ENCODE measurements around the gene ALG14. TPM values are rescaled to one million over a fixed set of nuclear protein-coding genes. Genes with fewer than 3 reads are reported as not detected.

The ALG14 gene
- total and polyA plus RNA-seq, 4 donors: 1.0 to 16.6 (median 1.9) TPM

DNA sequence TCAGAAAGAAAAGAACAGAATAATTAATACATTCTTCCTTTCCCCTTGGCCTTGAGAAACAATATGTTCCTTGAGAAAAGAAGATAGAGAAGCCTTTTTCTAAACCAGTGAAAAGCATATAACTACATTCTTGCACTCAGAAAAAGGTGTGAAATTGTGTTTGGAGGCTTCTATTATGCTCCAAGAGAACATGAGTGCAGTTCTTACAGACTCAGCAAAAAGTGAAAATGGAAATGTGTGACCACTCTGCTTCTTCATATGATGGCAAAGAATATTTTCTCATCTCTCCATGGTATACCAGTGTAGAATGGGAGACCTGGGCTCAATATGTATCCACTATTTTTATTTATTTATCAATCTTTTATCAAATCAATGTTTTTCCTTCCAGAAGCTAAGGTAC lies 43.2 kb downstream of the ALG14 start:
- DNase-seq (ENCODE audit: low spot score): no peak
- H3K9me3 ChIP-seq (ENCODE audit: control insufficient read depth in 4 of 4, low read length in 3 of 4): peaks cover 0 to 2% (median 0%) of the 10 kb centered on the region in 4 donors
- peaks cover 0 to 6% (median 4%) of the 10 kb centered on the region in 4 donors for H3K36me3 ChIP-seq (ENCODE audit: control insufficient read depth in 4 of 4, insufficient read depth in 3 of 4, low read depth in 1 of 4, low read length in 3 of 4)
- H3K4me3 ChIP-seq (ENCODE audit: low read depth in 1 of 3, low read length in 3 of 3): no peak overlapping the region
- no peaks in the 10 kb centered on the region for H3K4me1 ChIP-seq (ENCODE audit: control insufficient read depth in 4 of 4, insufficient read depth in 4 of 4, low read length in 3 of 4)
- no peaks in the 10 kb centered on the region for H3K27me3 ChIP-seq (ENCODE audit: control insufficient read depth in 4 of 4, insufficient read depth in 4 of 4, low read length in 3 of 4)
- no peak overlapping the region for H3K9ac ChIP-seq (ENCODE audit: low read depth in 1 of 2, low read length in 2 of 2)
- H3K27ac ChIP-seq (ENCODE audit: low read depth in 1 of 2, low read length in 2 of 2): no peak overlapping the region
- TF ChIP-seq RAD21 (IDR thresholded peaks at IDR 0.05) (no peak), FOXA1 (IDR thresholded peaks at IDR 0.05) (no peak), NR2F2 (IDR thresholded peaks at IDR 0.05) (no peak), HNF4A (conservative IDR thresholded peaks at IDR 0.05) (no peak), GABPA (IDR thresholded peaks at IDR 0.05 in 1 of 2, conservative IDR thresholded peaks at IDR 0.05 in 1 of 2) (no peak), REST (IDR thresholded peaks at IDR 0.05) (no peak), SP1 (IDR thresholded peaks at IDR 0.05) (no peak), CTCF (IDR thresholded peaks at IDR 0.05; ENCODE audit: low read depth, low read length, missing input control) (no peak), HNF4G (IDR thresholded peaks at IDR 0.05) (no peak)
- TF ChIP-seq, protein P1, sequence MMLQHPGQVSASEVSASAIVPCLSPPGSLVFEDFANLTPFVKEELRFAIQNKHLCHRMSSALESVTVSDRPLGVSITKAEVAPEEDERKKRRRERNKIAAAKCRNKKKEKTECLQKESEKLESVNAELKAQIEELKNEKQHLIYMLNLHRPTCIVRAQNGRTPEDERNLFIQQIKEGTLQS (IDR thresholded peaks at IDR 0.05): no peak

- TF ChIP-seq FOXA2 (IDR thresholded peaks at IDR 0.05): no peak
- no peak for TF ChIP-seq NR2F2 (IDR thresholded peaks at IDR 0.05)
- TF ChIP-seq GABPA (IDR thresholded peaks at IDR 0.05 in 1 of 2, conservative IDR thresholded peaks at IDR 0.05 in 1 of 2): no peak
- no peak for TF ChIP-seq YY1 (IDR thresholded peaks at IDR 0.05)
- no peak for TF ChIP-seq TAF1 (conservative IDR thresholded peaks at IDR 0.05)
- no peak for TF ChIP-seq JUND (IDR thresholded peaks at IDR 0.05)
- peaks cover 0 to 2% (median 0%) of the 10 kb centered on the region in 4 donors for H3K9me3 ChIP-seq (ENCODE audit: control insufficient read depth in 4 of 4, low read length in 3 of 4)
These were observed 43.8 kb downstream of the ALG14 start for GRCh38 chr1:95028954-95029353.

DNA sequence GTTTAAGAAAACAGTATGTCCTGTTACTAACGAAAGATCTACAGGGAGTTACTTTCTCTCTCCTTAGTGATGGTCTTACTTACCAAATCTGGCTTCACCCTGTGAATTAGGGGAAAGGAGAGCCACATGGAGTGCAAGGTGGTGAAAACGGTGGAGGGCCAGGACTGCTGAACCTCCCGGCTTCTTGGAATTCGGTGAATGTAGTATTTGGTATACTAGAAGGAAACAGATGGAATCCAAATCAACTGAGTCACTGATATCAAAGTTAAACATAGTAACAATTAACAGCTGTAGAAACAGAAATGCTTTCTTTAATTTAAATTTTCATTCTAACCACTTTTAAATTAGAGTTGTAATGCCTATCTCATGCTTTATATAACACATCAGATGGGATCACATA lies 45.7 kb downstream of the ALG14 start:
- Histone ChIP-seq H3K27ac (ENCODE audit: low read depth in 1 of 2, low read length in 2 of 2) (no peak overlapping the region), H3K36me3 (ENCODE audit: control insufficient read depth in 4 of 4, insufficient read depth in 3 of 4, low read depth in 1 of 4, low read length in 3 of 4) (peaks cover 0 to 6% (median 3%) of the 10 kb centered on the region in 4 donors), H3K27me3 (ENCODE audit: control insufficient read depth in 4 of 4, insufficient read depth in 4 of 4, low read length in 3 of 4) (no peaks in the 10 kb centered on the region), H3K9me3 (ENCODE audit: control insufficient read depth in 4 of 4, low read length in 3 of 4) (peaks cover 0 to 2% (median 0%) of the 10 kb centered on the region in 4 donors), H3K9ac (ENCODE audit: low read depth in 1 of 2, low read length in 2 of 2) (no peak overlapping the region), H3K4me3 (ENCODE audit: low read depth in 1 of 3, low read length in 3 of 3) (no peak overlapping the region), H3K4me1 (ENCODE audit: control insufficient read depth in 4 of 4, insufficient read depth in 4 of 4, low read length in 3 of 4) (no peaks in the 10 kb centered on the region)
- WGBS: 94% methylated on average over 4 of the region's 4 CpGs
- no peak for DNase-seq (ENCODE audit: low spot score)
- TF ChIP-seq YY1 (IDR thresholded peaks at IDR 0.05) (no peak), NR2F2 (IDR thresholded peaks at IDR 0.05) (no peak), MAX (IDR thresholded peaks at IDR 0.05) (no peak)
- TF ChIP-seq, protein P1 (IDR thresholded peaks at IDR 0.05): no peak

More at GRCh38 chr1:95028954-95029353, 43.8 kb downstream of the ALG14 start:
- no peak overlapping the region for H3K9ac ChIP-seq (ENCODE audit: low read depth in 1 of 2, low read length in 2 of 2)
- H3K27ac ChIP-seq (ENCODE audit: low read depth in 1 of 2, low read length in 2 of 2): no peak overlapping the region
- H3K4me1 ChIP-seq (ENCODE audit: control insufficient read depth in 4 of 4, insufficient read depth in 4 of 4, low read length in 3 of 4): no peaks in the 10 kb centered on the region
- H3K27me3 ChIP-seq (ENCODE audit: control insufficient read depth in 4 of 4, insufficient read depth in 4 of 4, low read length in 3 of 4): no peaks in the 10 kb centered on the region
- no peak for DNase-seq (ENCODE audit: low spot score)
- H3K4me3 ChIP-seq (ENCODE audit: low read depth in 1 of 3, low read length in 3 of 3): no peak overlapping the region
- peaks cover 0 to 6% (median 3%) of the 10 kb centered on the region in 4 donors for H3K36me3 ChIP-seq (ENCODE audit: control insufficient read depth in 4 of 4, insufficient read depth in 3 of 4, low read depth in 1 of 4, low read length in 3 of 4)
